ENCODE results near the gene NELFA.

NELFA gene

GRCh38 chr4:1983053-1983845, 25.5 kb downstream of the NELFA start:
- in situ Hi-C loops (cut with MboI; ENCODE audit: low sequenced_read_pairs) = no loop called here

DNA sequence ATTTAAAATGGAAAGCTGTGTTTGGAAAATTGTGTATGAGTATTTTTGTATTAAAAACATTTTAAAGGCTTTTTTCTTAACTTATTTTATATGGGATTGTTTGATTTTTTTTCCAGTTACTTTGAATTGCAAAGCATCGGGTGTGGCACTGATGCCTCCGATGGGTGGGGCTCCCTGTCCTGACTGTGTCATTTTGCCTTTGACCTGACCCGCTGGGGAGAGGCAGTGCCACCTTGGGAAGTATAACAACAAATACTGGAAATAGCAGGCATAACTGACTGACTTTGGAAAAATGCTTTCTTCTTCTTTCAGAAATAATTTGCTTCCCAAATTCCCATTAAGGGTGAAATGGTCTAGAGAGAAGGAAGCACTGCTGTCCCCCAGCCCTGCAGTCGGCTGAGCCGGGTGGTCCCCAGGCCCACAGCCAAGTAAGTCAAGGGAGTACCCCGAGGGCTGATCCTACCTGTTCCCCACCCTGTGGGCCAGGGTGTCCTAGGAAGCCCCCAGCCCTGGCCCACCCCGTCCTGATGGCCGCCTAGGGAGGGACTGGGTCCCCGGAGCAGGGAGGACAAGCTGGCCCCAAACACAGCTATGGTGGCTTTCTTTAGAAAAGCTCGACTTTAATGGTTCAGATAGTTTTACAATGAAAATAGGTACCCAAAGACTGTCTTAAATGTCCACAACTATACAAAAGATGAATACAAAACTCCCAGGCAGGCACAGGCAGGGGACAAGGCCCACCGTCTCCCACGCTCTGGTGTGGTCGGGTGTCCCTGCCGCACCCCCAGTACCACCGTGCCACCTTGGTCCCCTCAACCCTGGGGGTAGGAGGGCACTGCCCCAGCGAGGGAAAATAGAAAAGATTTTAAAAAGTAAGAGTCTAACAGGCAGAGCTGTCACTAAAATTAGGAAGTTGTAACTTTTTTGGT, 26.4 kb downstream of the NELFA start:
- in situ Hi-C loops (cut with MboI; ENCODE audit: low sequenced_read_pairs) = no loop called here

- in situ Hi-C loops (cut with MboI; ENCODE audit: low sequenced_read_pairs) = no loop called here
Observed at GRCh38 chr4:1981251-1982058, 27.3 kb downstream of the NELFA start.

GRCh38 chr4:1980561-1981041, 28.2 kb downstream of the NELFA start:
- in situ Hi-C loops (cut with MboI; ENCODE audit: low sequenced_read_pairs) = no loop called here

GRCh38 chr4:1979477-1980196, 29.1 kb downstream of the NELFA start:
- in situ Hi-C loops (cut with MboI; ENCODE audit: low sequenced_read_pairs) = no loop called here

DNA sequence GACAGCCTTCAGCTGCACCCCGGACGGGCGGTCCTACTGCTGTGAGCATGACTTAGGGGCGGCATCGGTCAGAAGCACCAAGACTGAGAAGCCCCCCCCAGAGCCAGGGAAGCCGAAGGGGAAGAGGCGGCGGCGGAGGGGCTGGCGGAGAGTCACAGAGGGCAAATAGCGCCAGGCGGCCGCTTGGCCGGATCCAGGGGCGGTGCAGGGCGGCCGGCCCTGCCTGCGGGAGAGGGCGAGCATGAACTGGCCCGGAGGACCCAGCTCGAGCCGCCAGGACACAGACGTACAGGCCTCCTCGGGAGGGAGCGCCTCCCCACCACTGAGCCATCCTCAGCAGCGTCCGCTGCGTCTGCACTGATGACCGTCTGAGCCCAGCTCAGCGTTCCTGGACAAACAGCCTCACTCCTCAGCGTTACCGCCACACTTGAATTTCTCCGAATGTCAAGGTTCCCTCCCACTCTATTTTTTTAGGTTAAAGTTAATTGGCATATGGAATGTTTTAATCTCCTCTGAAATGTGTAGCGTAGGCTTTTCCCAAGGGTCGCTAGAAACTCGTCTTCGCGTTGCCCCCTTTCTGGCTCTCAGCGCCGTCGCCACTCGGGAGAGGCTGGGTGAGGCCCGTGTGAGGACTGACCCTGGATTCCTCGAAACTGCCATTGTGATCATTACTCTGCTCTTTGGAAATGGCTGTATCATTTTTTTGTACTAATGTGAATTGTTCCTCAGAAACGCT, 29.9 kb downstream of the NELFA start:
- in situ Hi-C loops (cut with MboI; ENCODE audit: low sequenced_read_pairs) = no loop called here

GRCh38 chr4:1978226-1978625, 30.5 kb downstream of the NELFA start:
- in situ Hi-C loops (cut with MboI; ENCODE audit: low sequenced_read_pairs) = no loop called here

DNA sequence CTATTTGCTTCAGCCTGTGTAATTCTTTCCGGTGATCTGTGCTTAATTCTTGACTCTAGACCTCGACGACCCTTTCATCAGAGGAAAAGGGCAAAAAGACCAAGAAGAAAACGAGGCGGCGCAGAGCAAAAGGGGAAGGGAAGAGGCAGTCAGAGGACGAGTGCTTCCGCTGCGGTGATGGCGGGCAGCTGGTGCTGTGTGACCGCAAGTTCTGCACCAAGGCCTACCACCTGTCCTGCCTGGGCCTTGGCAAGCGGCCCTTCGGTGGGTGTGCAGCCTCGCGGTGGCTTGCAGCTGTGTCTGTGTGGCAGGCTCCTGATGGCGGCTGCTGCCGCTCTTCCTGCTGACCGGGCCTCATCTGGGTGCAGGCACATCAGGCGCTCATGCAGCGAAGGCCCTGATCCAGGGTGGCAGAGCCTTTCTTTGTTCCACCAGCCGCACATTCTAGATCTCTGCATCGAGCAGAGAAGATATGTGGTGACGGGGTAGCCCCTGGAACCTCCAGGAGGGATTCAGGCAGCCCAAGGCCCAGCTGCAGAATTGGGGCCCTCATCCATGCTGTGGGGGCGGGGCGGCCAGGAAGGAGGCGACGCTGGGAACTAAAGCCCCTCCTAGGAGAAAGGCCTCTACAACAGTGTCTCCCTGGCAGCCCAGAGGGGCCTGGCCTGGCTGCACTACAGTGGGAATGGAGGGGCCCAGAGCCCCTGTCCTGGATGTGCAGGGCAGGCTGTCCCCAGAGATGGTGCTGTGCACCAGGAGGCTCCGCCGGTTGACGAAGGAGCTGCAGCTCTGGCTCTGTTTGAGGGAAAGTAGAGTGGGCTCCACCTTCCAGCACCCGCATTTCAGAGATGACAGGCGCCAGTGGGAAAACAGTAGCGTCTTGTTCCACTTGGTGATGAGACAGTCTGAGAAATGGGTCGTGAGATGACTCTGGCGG, 32.1 kb downstream of the NELFA start:
- in situ Hi-C loops (cut with MboI; ENCODE audit: low sequenced_read_pairs) = no loop called here

- in situ Hi-C loops (cut with MboI; ENCODE audit: low sequenced_read_pairs) = no loop called here
Observed at GRCh38 chr4:1975880-1976279, 32.9 kb downstream of the NELFA start.

GRCh38 chr4:1975391-1975801, 33.4 kb downstream of the NELFA start:
- in situ Hi-C loops (cut with MboI; ENCODE audit: low sequenced_read_pairs) = no loop called here

DNA sequence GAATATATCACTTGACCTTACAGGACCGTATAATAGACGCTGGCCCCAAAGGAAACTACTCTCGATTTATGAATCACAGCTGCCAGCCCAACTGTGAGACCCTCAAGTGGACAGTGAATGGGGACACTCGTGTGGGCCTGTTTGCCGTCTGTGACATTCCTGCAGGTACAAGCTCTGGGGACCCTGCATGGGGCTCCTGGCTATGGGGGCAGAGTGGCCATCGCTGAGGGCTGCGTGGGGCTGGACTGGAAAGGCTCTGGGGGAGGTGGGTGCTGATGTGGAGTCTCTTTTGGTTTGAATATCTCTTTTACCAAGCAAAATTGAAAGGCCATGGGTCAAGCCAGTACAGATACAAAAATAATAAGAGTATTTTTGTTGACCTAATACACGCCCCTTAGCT, 33.9 kb downstream of the NELFA start:
- in situ Hi-C loops (cut with MboI; ENCODE audit: low sequenced_read_pairs) = no loop called here

- in situ Hi-C loops (cut with MboI; ENCODE audit: low sequenced_read_pairs) = no loop called here
Observed at GRCh38 chr4:1973661-1974060, 35.1 kb downstream of the NELFA start.

GRCh38 chr4:1973218-1973617, 35.6 kb downstream of the NELFA start:
- in situ Hi-C loops (cut with MboI; ENCODE audit: low sequenced_read_pairs) = no loop called here

GRCh38 chr4:1972414-1972813, 36.4 kb downstream of the NELFA start:
- in situ Hi-C loops (cut with MboI; ENCODE audit: low sequenced_read_pairs) = no loop called here

DNA sequence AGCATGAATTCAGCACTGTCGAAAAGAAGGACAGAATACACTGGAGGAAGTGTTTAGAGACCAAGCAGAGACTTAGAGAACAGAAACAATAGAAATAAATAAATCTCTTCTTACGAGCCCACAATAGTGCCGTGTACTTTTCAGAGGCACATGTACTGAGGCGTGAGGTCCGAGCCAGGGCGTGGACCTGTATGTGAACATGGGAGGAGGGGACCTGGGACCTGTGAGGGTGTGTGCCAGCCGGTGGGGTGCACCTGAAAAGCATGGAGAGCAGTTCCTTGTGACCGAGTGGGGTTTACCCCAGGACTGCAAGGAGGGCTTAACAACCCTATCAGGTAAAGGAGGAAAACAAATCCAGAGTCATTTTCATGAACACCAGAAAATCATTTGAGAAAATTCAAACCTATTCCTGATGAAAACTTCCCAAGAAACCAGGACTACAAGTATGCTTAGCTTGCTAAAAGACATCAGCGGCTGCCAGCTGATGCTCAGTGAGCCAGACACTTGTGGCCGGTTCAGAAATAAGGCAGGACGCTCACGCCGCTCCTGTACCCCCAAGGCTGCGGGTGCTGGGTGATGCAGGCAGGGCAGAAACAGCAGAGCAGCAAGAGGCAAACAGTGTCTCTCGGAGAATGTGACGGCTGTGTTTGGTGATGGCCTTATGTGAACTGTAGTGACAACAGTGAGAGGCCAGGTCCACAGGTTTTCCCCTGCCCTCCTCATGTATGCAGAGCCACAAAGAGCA, 37.1 kb downstream of the NELFA start:
- in situ Hi-C loops (cut with MboI; ENCODE audit: low sequenced_read_pairs) = no loop called here

DNA sequence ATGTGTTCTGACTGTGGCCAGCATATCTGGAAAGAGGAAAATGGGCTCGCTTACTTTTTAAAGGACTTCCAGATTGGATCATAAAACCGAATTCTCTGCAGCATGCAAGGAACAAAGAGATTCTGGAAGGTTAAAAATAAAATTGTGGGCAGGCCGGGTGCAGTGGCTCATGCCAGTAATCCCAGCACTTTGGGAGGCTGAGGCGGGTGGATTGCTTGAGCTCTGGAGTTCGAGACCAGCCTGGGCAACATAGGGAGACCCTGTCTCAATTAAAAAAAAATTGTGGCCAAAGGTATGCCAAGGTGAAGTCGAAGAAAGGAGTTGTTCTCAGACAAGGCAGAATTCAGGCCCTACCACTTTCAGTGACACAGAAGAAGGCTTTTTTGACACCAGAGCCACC, 37.8 kb downstream of the NELFA start:
- in situ Hi-C loops (cut with MboI; ENCODE audit: low sequenced_read_pairs) = no loop called here

- in situ Hi-C loops (cut with MboI; ENCODE audit: low sequenced_read_pairs) = no loop called here
Observed at GRCh38 chr4:1969928-1970723, 38.6 kb downstream of the NELFA start.
